Neural progenitor cell (in vitro differentiated cells): Measurements from ENCODE around the gene NCKAP5. TPM values are rescaled to one million over a fixed set of nuclear protein-coding genes. Genes with fewer than 3 reads are reported as not detected.

ENCODE experiments used
- DNase-seq: peaks from one replicate; pipeline ENCODE4 v3.0.0-alpha.2; 2016; ENCODE audit warnings: low spot score
- H2AFZ ChIP-seq: fragments of 200-600 bp; sonication (generic); replicated peaks from 2 replicates; pipeline ENCODE4 v1.6.1; 2016; ENCODE audit warnings: antibody characterized with exemption
- H3F3A ChIP-seq: fragments of 200-600 bp; sonication (generic); 2 replicates; pipeline ENCODE4 v1.6.1; 2016; ENCODE audit warnings: antibody characterized with exemption, low read depth
- H3K27ac ChIP-seq: fragments of 200-600 bp; sonication (generic); 2 replicates; pipeline ENCODE4 v1.5.1; 2016; ENCODE audit warnings: mild to moderate bottlenecking
- H3K27me3 ChIP-seq: fragments of 200-600 bp; sonication (generic); 2 replicates; pipeline ENCODE4 v1.6.1; 2016; ENCODE audit warnings: mild to moderate bottlenecking, moderate library complexity
- H3K36me3 ChIP-seq: fragments of 200-600 bp; sonication (generic); 2 replicates; pipeline ENCODE4 v1.5.1; 2016
- H3K4me1 ChIP-seq: fragments of 200-600 bp; sonication (generic); 2 replicates; pipeline ENCODE4 v1.6.1; 2016; ENCODE audit warnings: mixed run types
- H3K4me2 ChIP-seq: fragments of 200-600 bp; sonication (generic); 2 replicates; pipeline ENCODE4 v1.6.1; 2016
- H3K4me3 ChIP-seq: fragments of 200-600 bp; sonication (generic); 2 replicates; pipeline ENCODE4 v1.5.1; 2016
- H3K79me2 ChIP-seq: fragments of 200-600 bp; sonication (generic); 2 replicates; pipeline ENCODE4 v1.6.1; 2016; ENCODE audit warnings: low read depth
- H3K9ac ChIP-seq: fragments of 200-600 bp; sonication (generic); 2 replicates; pipeline ENCODE4 v1.6.1; 2016
- H3K9me3 ChIP-seq: fragments of 200-600 bp; sonication (generic); 2 replicates; pipeline ENCODE4 v1.5.1; 2016; ENCODE audit warnings: low read depth
- H4K20me1 ChIP-seq: fragments of 200-600 bp; sonication (generic); 2 replicates; pipeline ENCODE4 v1.6.1; 2016; ENCODE audit warnings: low read depth
- H3K27ac Mint-ChIP-seq: 3 replicates; pipeline ENCODE4 v1.8.0; 2021; ENCODE audit warnings: mixed read lengths
- H3K27me3 Mint-ChIP-seq: 2 replicates; pipeline ENCODE4 v1.8.0; 2022; ENCODE audit warnings: low read depth, mild to moderate bottlenecking, inconsistent platforms, moderate library complexity, mixed read lengths; ENCODE audit not compliant: insufficient read depth
- H3K36me3 Mint-ChIP-seq: 3 replicates; pipeline ENCODE4 v1.8.0; 2021; ENCODE audit warnings: mixed read lengths
- H3K4me1 Mint-ChIP-seq: 3 replicates; pipeline ENCODE4 v1.8.0; 2021; ENCODE audit warnings: mixed read lengths
- H3K4me3 Mint-ChIP-seq: 3 replicates; pipeline ENCODE4 v1.8.0; 2021; ENCODE audit warnings: mild to moderate bottlenecking, moderate library complexity, mixed read lengths
- H3K9me3 Mint-ChIP-seq: 3 replicates; pipeline ENCODE4 v1.8.0; 2020; ENCODE audit warnings: mixed read lengths
- EZH2 ChIP-seq: fragments of 200-600 bp; sonication (generic); IDR thresholded peaks from 2 replicates; pipeline ENCODE4 v1.6.1; 2017; ENCODE audit warnings: antibody characterized with exemption, mild to moderate bottlenecking, moderate library complexity
- EZH2phosphoT487 ChIP-seq: fragments of 200-600 bp; sonication (generic); IDR thresholded peaks from 2 replicates; pipeline ENCODE4 v1.6.1; 2017; ENCODE audit warnings: antibody characterized with exemption
- total RNA-seq: library from RNA; depleted of rRNA; stranded (reverse); fragments of >200 nt; gene quantifications from 2 replicates; pipeline ENCODE4 v1.2.3, GENCODE V29; 2015; ENCODE audit warnings: low replicate concordance
- TF ChIP-seq, protein P1 (sequence below): fragments of 200-600 bp; sonication (generic); IDR thresholded peaks from 2 replicates; pipeline ENCODE4 v1.5.1; 2017; ENCODE audit warnings: antibody characterized with exemption, mild to moderate bottlenecking

Gene NCKAP5
- total RNA-seq, 1 donor from 2014 or later, result 0.47 TPM

DNA sequence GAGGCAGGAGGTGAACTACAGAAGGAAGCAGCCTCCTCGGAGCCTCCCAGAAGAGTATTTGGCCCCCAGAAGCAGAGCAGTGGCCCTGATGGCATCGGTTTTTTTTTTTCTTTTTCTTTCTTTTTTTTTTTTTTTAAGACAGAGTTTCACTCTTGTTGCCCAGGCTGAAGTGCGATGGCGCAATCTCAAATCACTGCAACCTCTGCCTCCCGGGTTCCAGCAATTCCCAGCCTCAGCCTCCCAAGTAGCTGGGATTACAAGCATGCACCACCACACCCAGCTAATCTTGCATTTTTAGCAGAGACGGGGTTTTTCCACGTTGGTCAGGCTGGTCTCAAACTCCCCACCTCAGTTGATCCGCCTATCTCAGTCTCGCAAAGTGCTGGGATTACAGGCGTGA, 34.8 kb upstream of the NCKAP5 start:
- H3K9me3 ChIP-seq, result no peaks in the 10 kb centered on the region
- peaks cover 22% of the 10 kb centered on the region for H3F3A ChIP-seq
- no peaks in the 10 kb centered on the region for H4K20me1 ChIP-seq
- DNase-seq, result no peak
- H3K4me1 ChIP-seq, result peaks cover 37% of the 10 kb centered on the region
- TF ChIP-seq EZH2phosphoT487 (no peak), EZH2 (no peak)
- TF ChIP-seq, protein P1, sequence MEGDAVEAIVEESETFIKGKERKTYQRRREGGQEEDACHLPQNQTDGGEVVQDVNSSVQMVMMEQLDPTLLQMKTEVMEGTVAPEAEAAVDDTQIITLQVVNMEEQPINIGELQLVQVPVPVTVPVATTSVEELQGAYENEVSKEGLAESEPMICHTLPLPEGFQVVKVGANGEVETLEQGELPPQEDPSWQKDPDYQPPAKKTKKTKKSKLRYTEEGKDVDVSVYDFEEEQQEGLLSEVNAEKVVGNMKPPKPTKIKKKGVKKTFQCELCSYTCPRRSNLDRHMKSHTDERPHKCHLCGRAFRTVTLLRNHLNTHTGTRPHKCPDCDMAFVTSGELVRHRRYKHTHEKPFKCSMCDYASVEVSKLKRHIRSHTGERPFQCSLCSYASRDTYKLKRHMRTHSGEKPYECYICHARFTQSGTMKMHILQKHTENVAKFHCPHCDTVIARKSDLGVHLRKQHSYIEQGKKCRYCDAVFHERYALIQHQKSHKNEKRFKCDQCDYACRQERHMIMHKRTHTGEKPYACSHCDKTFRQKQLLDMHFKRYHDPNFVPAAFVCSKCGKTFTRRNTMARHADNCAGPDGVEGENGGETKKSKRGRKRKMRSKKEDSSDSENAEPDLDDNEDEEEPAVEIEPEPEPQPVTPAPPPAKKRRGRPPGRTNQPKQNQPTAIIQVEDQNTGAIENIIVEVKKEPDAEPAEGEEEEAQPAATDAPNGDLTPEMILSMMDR, result no peak
- no peak overlapping the region for H3K4me3 ChIP-seq
- Mint-ChIP-seq H3K4me1 (peaks cover 73% of the 10 kb centered on the region), H3K9me3 (peaks cover 3% of the 10 kb centered on the region), H3K27me3 (peaks cover 15% of the 10 kb centered on the region), H3K27ac (peak overlapping the region; percentile 77), H3K4me3 (no peak overlapping the region), H3K36me3 (no peaks in the 10 kb centered on the region)
- H3K36me3 ChIP-seq, result no peaks in the 10 kb centered on the region
- no peak overlapping the region for H3K9ac ChIP-seq
- H3K79me2 ChIP-seq, result no peaks in the 10 kb centered on the region
- H3K4me2 ChIP-seq, result no peak overlapping the region
- no peak overlapping the region for H2AFZ ChIP-seq
- no peaks in the 10 kb centered on the region for H3K27me3 ChIP-seq
- H3K27ac ChIP-seq, result no peak overlapping the region

DNA sequence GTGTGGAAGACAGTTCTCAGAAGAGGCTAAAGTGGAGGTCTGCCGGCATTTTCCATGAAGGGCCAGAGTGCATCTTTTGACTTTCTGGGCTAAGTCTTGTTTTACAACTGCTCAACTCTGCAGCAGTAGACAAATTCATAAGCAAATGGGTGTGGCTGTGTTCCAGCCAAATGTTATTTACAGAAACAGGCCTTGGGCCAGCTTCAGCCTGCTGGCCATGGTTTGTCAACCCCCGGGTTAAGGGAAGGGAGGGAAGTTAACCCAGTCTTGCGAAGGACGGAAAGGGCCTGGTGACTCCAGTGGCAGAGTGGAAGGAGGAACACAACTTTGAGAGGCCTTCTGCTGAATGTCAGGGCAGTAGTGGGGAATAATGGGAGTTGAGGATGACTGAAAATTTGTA, 34.3 kb upstream of the NCKAP5 start:
- H3K27ac ChIP-seq, result no peak overlapping the region
- H3K4me3 ChIP-seq, result no peak overlapping the region
- Mint-ChIP-seq H3K4me1 (peaks cover 76% of the 10 kb centered on the region), H3K9me3 (peaks cover 3% of the 10 kb centered on the region), H3K36me3 (no peaks in the 10 kb centered on the region), H3K4me3 (peak overlapping the region; percentile 44), H3K27ac (peak overlapping the region; percentile 78), H3K27me3 (peaks cover 15% of the 10 kb centered on the region)
- H3K9me3 ChIP-seq, result no peaks in the 10 kb centered on the region
- H2AFZ ChIP-seq, result no peak overlapping the region
- H4K20me1 ChIP-seq, result no peaks in the 10 kb centered on the region
- TF ChIP-seq EZH2phosphoT487, result no peak
- TF ChIP-seq, protein P1, result no peak
- no peak for TF ChIP-seq EZH2
- peaks cover 37% of the 10 kb centered on the region for H3K4me1 ChIP-seq
- H3K79me2 ChIP-seq, result no peaks in the 10 kb centered on the region
- H3K9ac ChIP-seq, result no peak overlapping the region
- no peak for DNase-seq
- H3K27me3 ChIP-seq, result no peaks in the 10 kb centered on the region
- no peak overlapping the region for H3K4me2 ChIP-seq
- no peaks in the 10 kb centered on the region for H3K36me3 ChIP-seq
- H3F3A ChIP-seq, result peaks cover 22% of the 10 kb centered on the region

DNA sequence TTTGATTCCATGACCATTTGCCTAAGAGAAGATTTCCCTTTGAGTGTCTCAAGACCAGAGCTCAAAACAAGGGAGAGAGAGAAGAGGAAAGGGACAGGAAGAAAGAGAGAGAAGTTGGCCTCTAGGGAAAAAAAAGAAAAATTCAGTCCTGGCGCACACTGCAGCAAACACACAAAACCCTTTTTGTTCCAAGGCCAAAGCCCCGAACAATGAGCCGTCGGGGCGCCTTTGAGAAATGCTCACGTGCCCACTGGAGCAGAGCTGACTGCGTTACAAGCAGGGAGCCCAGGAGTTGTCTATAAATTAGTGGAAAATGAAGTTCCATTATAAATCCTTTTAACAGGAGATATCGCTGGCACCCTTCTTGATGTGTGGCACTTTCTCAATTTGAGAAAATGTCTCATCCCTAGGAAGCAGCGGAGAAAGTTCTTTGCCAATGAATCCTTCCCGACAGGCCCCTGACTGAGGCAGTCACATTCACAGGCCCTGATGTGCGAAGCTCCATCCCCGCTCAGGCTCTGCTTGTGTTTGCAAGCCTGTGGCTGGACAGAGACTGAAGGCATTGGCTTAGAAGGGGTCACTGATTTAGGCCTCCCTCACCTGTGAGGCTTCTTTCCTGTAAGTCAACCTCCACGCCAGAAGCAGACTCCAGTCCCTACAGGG, 32.1 kb upstream of the NCKAP5 start:
- Histone ChIP-seq H3K9me3 (no peaks in the 10 kb centered on the region), H3K36me3 (no peaks in the 10 kb centered on the region), H3K4me1 (peaks cover 27% of the 10 kb centered on the region), H3K4me2 (no peak overlapping the region), H3K4me3 (no peak overlapping the region), H3K27ac (no peak overlapping the region), H4K20me1 (no peaks in the 10 kb centered on the region), H3K79me2 (no peaks in the 10 kb centered on the region), H3F3A (peaks cover 22% of the 10 kb centered on the region), H3K27me3 (no peaks in the 10 kb centered on the region), H2AFZ (no peak overlapping the region), H3K9ac (no peak overlapping the region)
- Mint-ChIP-seq H3K9me3 (peaks cover 3% of the 10 kb centered on the region), H3K4me3 (peak overlapping the region; percentile 16), H3K4me1 (peaks cover 77% of the 10 kb centered on the region), H3K27ac (peak overlapping the region; percentile 99), H3K36me3 (no peaks in the 10 kb centered on the region), H3K27me3 (peaks cover 20% of the 10 kb centered on the region)
- peak; percentile 69 for DNase-seq
- TF ChIP-seq, protein P1, result no peak
- TF ChIP-seq EZH2 (no peak), EZH2phosphoT487 (no peak)
